Mesenchymal stem cell (in vitro differentiated cells and primary cell): ENCODE measurements around the gene GDE1.

Experiments used
- DNase-seq: peaks from one replicate; pipeline ENCODE4 v3.0.0-alpha.2; 2013
- H2AFZ ChIP-seq: one replicate; pipeline ENCODE4 v1.6.1; 2013; ENCODE audit warnings: low read depth, mild to moderate bottlenecking, control low read depth, inconsistent platforms, low read length, moderate library complexity
- H2AK5ac ChIP-seq: 2 replicates; pipeline ENCODE4 v1.6.1; 2013; ENCODE audit warnings: low read length, moderate library complexity, mild to moderate bottlenecking, inconsistent platforms; ENCODE audit not compliant: severe bottlenecking
- H2BK120ac ChIP-seq: one replicate; pipeline ENCODE4 v1.6.1; 2013; ENCODE audit warnings: low read depth, mild to moderate bottlenecking, inconsistent platforms, low read length, moderate library complexity
- H2BK12ac ChIP-seq, 2 experiments: one replicate each; pipeline ENCODE4 v1.6.1; 2013; ENCODE audit warnings: inconsistent platforms in 2 of 2, low read length in 2 of 2, mild to moderate bottlenecking in 2 of 2, moderate library complexity in 2 of 2, control low read depth in 1 of 2
- H2BK15ac ChIP-seq: one replicate; pipeline ENCODE4 v1.6.1; 2013; ENCODE audit warnings: mild to moderate bottlenecking, low read depth, inconsistent platforms; ENCODE audit not compliant: poor library complexity, severe bottlenecking
- H2BK5ac ChIP-seq: 2 replicates; pipeline ENCODE4 v1.6.1; 2013; ENCODE audit warnings: low read depth, mild to moderate bottlenecking, low read length, control low read depth, inconsistent platforms; ENCODE audit not compliant: poor library complexity, severe bottlenecking
- H3K14ac ChIP-seq, 2 experiments: one replicate each; pipeline ENCODE4 v1.6.1; 2013; ENCODE audit warnings: inconsistent platforms in 2 of 2, low read length in 2 of 2, control low read depth in 1 of 2, mild to moderate bottlenecking in 1 of 2, moderate library complexity in 1 of 2
- H3K18ac ChIP-seq, 2 experiments: one replicate each; pipeline ENCODE4 v1.6.1; 2013; ENCODE audit warnings: inconsistent platforms in 2 of 2, low read length in 2 of 2, control low read depth in 1 of 2, low read depth in 1 of 2, mild to moderate bottlenecking in 1 of 2
- H3K23ac ChIP-seq, 2 experiments: one replicate each; pipeline ENCODE4 v1.6.1; 2013; ENCODE audit warnings: inconsistent platforms in 2 of 2, low read length in 2 of 2, mild to moderate bottlenecking in 2 of 2, moderate library complexity in 2 of 2, control low read depth in 1 of 2
- H3K27ac ChIP-seq: 2 replicates; pipeline ENCODE4 v1.5.1; 2013; ENCODE audit warnings: mild to moderate bottlenecking, moderate library complexity, low read length, control low read depth, inconsistent platforms; ENCODE audit not compliant: poor library complexity, severe bottlenecking
- H3K27me3 ChIP-seq, 2 experiments: 2 replicates each; pipeline versions ENCODE4 v1.6.1 to v1.7.0; 2013; ENCODE audit warnings: low read length in 2 of 2, mild to moderate bottlenecking in 2 of 2, moderate library complexity in 2 of 2, control low read depth in 1 of 2, inconsistent platforms in 1 of 2; ENCODE audit not compliant: control insufficient read depth in 1 of 2, insufficient read depth in 1 of 2
- H3K36me3 ChIP-seq, 2 experiments: 2 replicates each; pipeline versions ENCODE4 v1.6.1 to v1.7.0; 2013; ENCODE audit warnings: low read length in 2 of 2, control low read depth in 1 of 2, inconsistent platforms in 1 of 2, low read depth in 1 of 2, mild to moderate bottlenecking in 1 of 2; ENCODE audit not compliant: insufficient read depth in 2 of 2, control insufficient read depth in 1 of 2
- H3K4ac ChIP-seq, 2 experiments: one replicate each; pipeline ENCODE4 v1.6.1; 2013; ENCODE audit warnings: inconsistent platforms in 2 of 2, low read length in 2 of 2, mild to moderate bottlenecking in 2 of 2, moderate library complexity in 2 of 2, control low read depth in 1 of 2, low read depth in 1 of 2
- H3K4me1 ChIP-seq: 2 replicates; pipeline ENCODE4 v1.6.1; 2013; ENCODE audit warnings: low read depth, low read length, control low read depth; ENCODE audit not compliant: control insufficient read depth, insufficient read depth
- H3K4me2 ChIP-seq: 2 replicates; pipeline ENCODE4 v1.6.1; 2013; ENCODE audit warnings: low read length, mild to moderate bottlenecking, inconsistent platforms; ENCODE audit not compliant: poor library complexity, severe bottlenecking
- H3K4me3 ChIP-seq, 2 experiments: 2 replicates each; pipeline versions ENCODE4 v1.5.1 to v1.7.0; 2013; ENCODE audit warnings: low read length in 2 of 2, mild to moderate bottlenecking in 2 of 2, control low read depth in 1 of 2, low read depth in 1 of 2; ENCODE audit not compliant: insufficient read depth in 1 of 2
- H3K79me1 ChIP-seq: replicated peaks from 2 replicates; pipeline ENCODE4 v1.6.1; 2013; ENCODE audit warnings: mild to moderate bottlenecking, control low read depth, low read length, inconsistent platforms; ENCODE audit not compliant: poor library complexity, severe bottlenecking
- H3K9ac ChIP-seq: 2 replicates; pipeline ENCODE4 v1.7.0; 2013; ENCODE audit warnings: mild to moderate bottlenecking, low read length, moderate library complexity
- H3K9me3 ChIP-seq: 2 replicates; pipeline ENCODE4 v1.7.0; 2013; ENCODE audit warnings: mild to moderate bottlenecking, low read length; ENCODE audit not compliant: control insufficient read depth
- H4K8ac ChIP-seq: one replicate; pipeline ENCODE4 v1.6.1; 2013; ENCODE audit warnings: inconsistent platforms, mild to moderate bottlenecking, low read length, moderate library complexity
- H4K91ac ChIP-seq: one replicate; pipeline ENCODE4 v1.6.1; 2013; ENCODE audit warnings: mild to moderate bottlenecking, low read length, inconsistent platforms
- WGBS: methylation state at CpG from one replicate; pipeline ENCODE4 v1.1.7; 2013; ENCODE audit warnings: mixed read lengths; 5-methylcytosine and 5-hydroxymethylcytosine counted together

GDE1 gene

DNA sequence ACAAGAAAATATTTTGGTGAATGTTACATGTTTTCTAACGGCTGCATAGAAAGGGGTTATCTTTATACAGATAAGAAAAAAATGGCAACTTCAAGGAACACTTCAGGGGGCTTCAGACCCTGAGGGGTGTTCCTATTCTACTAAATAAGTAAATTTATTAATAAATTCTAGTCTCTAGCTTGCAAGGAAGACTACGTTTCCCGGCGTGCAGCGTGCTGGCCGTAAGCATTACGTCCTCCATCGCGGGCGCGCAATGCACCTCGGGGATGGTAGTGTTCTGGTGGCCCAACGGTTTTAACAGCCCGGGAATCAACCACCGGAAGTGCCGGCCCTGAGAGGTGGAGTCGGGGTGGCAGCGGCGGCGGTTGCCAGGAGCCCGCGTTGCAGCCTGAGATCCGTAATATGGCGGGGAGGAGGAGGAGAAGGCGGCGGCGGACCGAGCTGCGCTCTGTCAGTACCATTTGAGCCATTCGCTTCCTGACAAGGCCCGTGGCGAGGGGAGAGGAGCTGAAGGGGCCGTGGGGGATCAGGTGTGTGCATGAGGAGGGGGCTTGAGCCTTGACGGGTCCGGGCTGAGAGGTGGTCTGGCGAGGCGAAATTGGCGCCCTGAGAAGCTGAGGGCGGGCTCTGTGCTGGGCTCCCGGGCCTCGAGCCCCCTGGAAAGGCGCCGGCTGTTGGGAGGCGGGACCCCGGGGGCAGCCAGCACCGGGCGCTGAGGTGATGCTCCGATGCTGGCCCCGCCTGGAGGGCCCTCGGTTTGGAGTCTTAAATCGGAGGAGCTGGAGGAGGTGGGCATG, 1.9 kb upstream of the GDE1 start, which contains the start of gene CCP110:
CCP110 (plus strand) TSS at position 384 of the 797 bp plus-strand sequence. CDS start 3,940 bp downstream, outside the sequence.
- H2AK5ac ChIP-seq, result peak within 1 kb of the TSS; percentile 70
- no peak within 1 kb of the TSS for H2BK5ac ChIP-seq
- peak within 1 kb of the TSS; percentile 72 for H2AFZ ChIP-seq
- peak within 1 kb of the TSS; percentile 89 to 95 for H3K4me3 ChIP-seq
- H3K27ac ChIP-seq, result peak within 1 kb of the TSS; percentile 44
- H4K91ac ChIP-seq, result peak within 1 kb of the TSS; percentile 12
- peak within 1 kb of the TSS in 1 of 2 experiments; percentile 63 for H2BK12ac ChIP-seq
- H3K4me1 ChIP-seq, result peaks cover 9% of the 10 kb centered on the region
- DNase-seq, result peak; percentile 96
- peaks cover 4 to 11% of the 10 kb centered on the region in 2 experiments for H3K36me3 ChIP-seq
- 0% methylated on average over 45 of the region's 51 CpGs for WGBS
- H3K14ac ChIP-seq, result peak within 1 kb of the TSS in 1 of 2 experiments; percentile 97
- no peaks in the 10 kb centered on the region for H3K27me3 ChIP-seq
- peak within 1 kb of the TSS; percentile 4 to 84 for H3K18ac ChIP-seq
- peak within 1 kb of the TSS in 1 of 2 experiments; percentile 21 for H3K4ac ChIP-seq
- no peak within 1 kb of the TSS for H4K8ac ChIP-seq
- peak within 1 kb of the TSS in 1 of 2 experiments; percentile 37 for H3K23ac ChIP-seq
- H2BK15ac ChIP-seq, result peak within 1 kb of the TSS; percentile 8
- H3K4me2 ChIP-seq, result peak within 1 kb of the TSS; percentile 71
- peak within 1 kb of the TSS; percentile 91 for H3K9ac ChIP-seq
- H3K9me3 ChIP-seq, result no peaks in the 10 kb centered on the region
- H3K79me1 ChIP-seq, result peaks cover 18% of the 10 kb centered on the region
- no peak within 1 kb of the TSS for H2BK120ac ChIP-seq

DNA sequence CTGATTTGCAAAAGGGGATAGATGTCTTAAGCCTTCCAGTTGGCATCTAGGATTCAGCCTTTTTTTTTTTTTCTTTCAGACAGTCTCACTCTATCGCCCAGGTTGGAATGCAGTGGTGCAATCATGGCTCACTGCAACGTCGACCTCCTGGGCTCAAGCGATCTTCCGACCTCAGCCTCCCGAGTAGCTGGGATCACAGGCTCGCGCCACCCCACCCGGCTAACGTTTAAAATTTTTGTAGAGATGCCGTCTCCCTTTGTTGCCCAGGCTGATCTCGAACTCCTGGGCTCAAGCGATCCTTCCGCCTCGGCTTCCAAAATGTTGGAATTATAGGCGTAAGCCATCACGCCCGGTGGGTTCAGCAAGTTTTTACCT, 1.3 kb upstream of the GDE1 start:
- no peak overlapping the region for H3K14ac ChIP-seq
- no peak overlapping the region for H3K23ac ChIP-seq
- no peak overlapping the region for H2BK120ac ChIP-seq
- H2BK15ac ChIP-seq, result no peak overlapping the region
- H3K4ac ChIP-seq, result no peak overlapping the region
- H3K4me1 ChIP-seq, result peaks cover 9% of the 10 kb centered on the region
- no peak for DNase-seq
- H3K79me1 ChIP-seq, result peaks cover 16% of the 10 kb centered on the region
- H3K4me3 ChIP-seq, result no peak overlapping the region
- H2BK5ac ChIP-seq, result no peak overlapping the region
- no peak overlapping the region for H4K91ac ChIP-seq
- peak overlapping the region in 1 of 2 experiments; percentile 63 for H2BK12ac ChIP-seq
- 77% methylated on average over 18 of the region's 18 CpGs for WGBS
- H3K27ac ChIP-seq, result no peak overlapping the region
- H3K36me3 ChIP-seq, result peaks cover 0 to 8% of the 10 kb centered on the region in 2 experiments
- H3K18ac ChIP-seq, result no peak overlapping the region
- H4K8ac ChIP-seq, result no peak overlapping the region
- H3K9ac ChIP-seq, result no peak overlapping the region
- H3K9me3 ChIP-seq, result no peaks in the 10 kb centered on the region
- H2AFZ ChIP-seq, result no peak overlapping the region
- no peak overlapping the region for H3K4me2 ChIP-seq
- H3K27me3 ChIP-seq, result no peaks in the 10 kb centered on the region
- no peak overlapping the region for H2AK5ac ChIP-seq

DNA sequence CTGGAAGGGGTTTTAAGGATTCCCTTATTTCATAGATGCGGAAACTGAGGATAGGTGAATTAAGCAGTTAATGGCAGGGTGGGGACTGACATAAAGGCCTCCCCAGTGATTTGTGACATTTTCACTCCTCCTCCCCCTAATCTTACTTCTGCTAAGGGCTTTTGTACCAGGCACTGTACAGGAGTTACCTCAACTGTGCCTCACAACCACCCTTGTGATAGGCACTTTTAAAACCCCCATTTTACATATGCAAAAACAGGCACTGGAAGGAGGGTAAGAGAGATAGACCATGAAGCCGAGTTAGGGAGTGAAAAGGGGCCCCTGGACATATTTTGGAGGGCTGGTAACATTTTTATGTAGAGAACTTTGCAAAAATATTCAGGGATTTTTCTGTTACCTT, 862 bp upstream of the GDE1 start:
- 60% methylated on average over 1 of the region's 2 CpGs for WGBS

DNA sequence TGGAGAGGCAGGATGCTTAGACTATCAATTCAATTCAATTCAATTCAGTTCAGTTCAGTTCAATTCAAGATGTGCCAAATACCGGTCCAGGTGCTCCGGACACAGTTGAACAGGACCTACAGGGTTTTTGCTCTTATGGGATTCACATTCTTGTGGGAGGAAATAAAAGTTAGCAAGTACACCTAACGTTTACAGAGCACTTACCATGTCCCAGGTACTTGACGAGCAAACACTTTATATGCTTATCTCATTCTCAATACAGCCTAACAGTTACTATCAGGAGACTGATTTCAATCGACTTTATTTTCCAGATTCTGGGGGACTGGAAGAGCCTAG, 467 bp upstream of the GDE1 start:
- Histone ChIP-seq H4K91ac (no peak overlapping the region), H3K18ac (no peak overlapping the region)

More for the DNA sequence above, 862 bp upstream of the GDE1 start:
- Histone ChIP-seq H3K27ac (no peak overlapping the region), H3K4me3 (no peak overlapping the region), H3K4ac (peak overlapping the region in 1 of 2 experiments; percentile 21), H3K23ac (no peak overlapping the region), H3K4me2 (no peak overlapping the region), H2BK15ac (no peak overlapping the region), H3K14ac (no peak overlapping the region), H3K79me1 (peaks cover 16% of the 10 kb centered on the region), H2AK5ac (peak overlapping the region; percentile 70), H3K27me3 (no peaks in the 10 kb centered on the region), H2BK120ac (no peak overlapping the region), H4K8ac (no peak overlapping the region), H3K4me1 (peaks cover 9% of the 10 kb centered on the region), H2BK12ac (no peak overlapping the region), H2AFZ (no peak overlapping the region), H3K36me3 (peaks cover 0 to 4% of the 10 kb centered on the region in 2 experiments), H4K91ac (no peak overlapping the region), H2BK5ac (no peak overlapping the region), H3K9ac (no peak overlapping the region), H3K9me3 (no peaks in the 10 kb centered on the region), H3K18ac (no peak overlapping the region)
- DNase-seq, result no peak

More for the DNA sequence above, 467 bp upstream of the GDE1 start:
- H3K79me1 ChIP-seq, result peaks cover 16% of the 10 kb centered on the region
- peak overlapping the region; percentile 91 for H3K9ac ChIP-seq
- peaks cover 0 to 3% of the 10 kb centered on the region in 2 experiments for H3K36me3 ChIP-seq
- H3K14ac ChIP-seq, result no peak overlapping the region
- no peak overlapping the region for H2BK120ac ChIP-seq
- no peak overlapping the region for H2BK5ac ChIP-seq
- H3K27ac ChIP-seq, result no peak overlapping the region
- no peak for DNase-seq
- H3K23ac ChIP-seq, result no peak overlapping the region
- H2AK5ac ChIP-seq, result no peak overlapping the region
- 73% methylated on average over 4 of the region's 5 CpGs for WGBS
- peaks cover 9% of the 10 kb centered on the region for H3K4me1 ChIP-seq
- H3K4me2 ChIP-seq, result peak overlapping the region; percentile 84
- no peak overlapping the region for H3K4ac ChIP-seq
- H3K9me3 ChIP-seq, result no peaks in the 10 kb centered on the region
- no peak overlapping the region for H2AFZ ChIP-seq
- no peak overlapping the region for H2BK15ac ChIP-seq
- H3K27me3 ChIP-seq, result no peaks in the 10 kb centered on the region
- H4K8ac ChIP-seq, result no peak overlapping the region
- H3K4me3 ChIP-seq, result peak overlapping the region in 1 of 2 experiments; percentile 94
- H2BK12ac ChIP-seq, result peak overlapping the region in 1 of 2 experiments; percentile 18
